Measurements from ENCODE around the gene CLCN7. TPM values are rescaled to one million over a fixed set of nuclear protein-coding genes. Genes with fewer than 3 reads are reported as not detected.

The CLCN7 gene
- total and polyA plus RNA-seq, 9 of the 15 experiments (the other 6 are each of a cell fraction or from before 2014, with no cell fraction given), result 0.06 to 126 (median 18.7) TPM

DNA sequence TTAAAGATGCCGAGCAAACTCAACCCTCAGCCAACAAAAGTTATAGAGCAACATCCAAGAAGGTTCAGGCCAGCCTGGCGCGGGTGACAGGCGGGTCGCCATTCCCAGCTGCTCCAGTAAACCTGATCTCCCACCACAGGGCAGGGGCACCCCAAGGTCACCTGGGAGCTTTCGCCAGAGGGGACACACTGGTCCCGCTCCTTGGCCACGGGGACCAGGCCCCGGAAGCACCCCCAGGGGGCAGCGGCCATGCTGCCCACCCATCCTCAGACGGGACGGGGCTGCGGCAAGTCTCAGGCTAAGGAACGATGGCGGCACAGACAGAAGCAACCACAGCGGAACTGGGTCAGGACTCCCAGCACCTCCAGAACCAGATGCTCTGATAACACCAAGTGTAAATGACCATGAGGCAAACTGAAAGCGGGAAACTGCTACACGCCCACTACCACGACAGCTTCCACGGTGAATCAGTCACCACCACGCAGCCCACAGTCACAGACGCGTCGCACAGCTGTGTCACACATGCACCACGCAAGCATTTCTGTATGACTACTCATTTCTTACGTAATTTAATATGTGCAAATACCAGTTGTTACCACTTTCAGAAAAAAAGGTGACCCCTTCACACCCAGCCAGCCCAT, 16.4 kb downstream of the CLCN7 start:
- no peaks in the 10 kb centered on the region for H3K27me3 ChIP-seq (ENCODE audit: control insufficient read depth in 2 of 2, insufficient read depth in 2 of 2, low read length in 2 of 2)
- peaks cover 0 to 10% of the 10 kb centered on the region in 2 experiments; a peak in 2 of 5 replicates for H3K4me1 ChIP-seq (replicated peaks in 1 of 2; ENCODE audit: control insufficient read depth in 2 of 2, insufficient read depth in 2 of 2, low read length in 2 of 2)
- DNase-seq (ENCODE audit: extremely low read depth in 1 of 4, low spot score in 3 of 4), result no peak
- H3K9me3 ChIP-seq (replicated peaks; ENCODE audit: control insufficient read depth, insufficient read depth, low read depth, low read length), result no peaks in the 10 kb centered on the region
- in situ Hi-C loops (cut with MboI), result no loop called here
- H3K4me2 ChIP-seq (ENCODE audit: insufficient read depth, low read length), result no peak overlapping the region
- FAIRE-seq, result no peak
- 0 out of 2 replicates have a peak, but pooled peaks cover 5% of the 10 kb centered on the region for H4K20me1 ChIP-seq (replicated peaks; ENCODE audit: control insufficient read depth, insufficient read depth, low read length)
- 94% methylated on average over 25 of the region's 26 CpGs for WGBS (ENCODE audit: insufficient coverage, low coverage, missing lambda C conversion rate)
- no peak overlapping the region for H2AFZ ChIP-seq (ENCODE audit: low read depth, low read length)
- BruUV-seq (replicated peaks), result no TSS peak
- no peak overlapping the region for H3K27ac ChIP-seq (ENCODE audit: extremely low read depth, low read depth, low read length)
- H3K79me2 ChIP-seq (ENCODE audit: control insufficient read depth, insufficient read depth, low read length), result no peaks in the 10 kb centered on the region
- H3K9ac ChIP-seq (ENCODE audit: insufficient read depth in 1 of 2, low read depth in 2 of 2, low read length in 2 of 2), result peak overlapping the region in 1 of 2 experiments; percentile 35; a peak in 1 of 4 replicates
- H3K4me3 ChIP-seq, result no peak overlapping the region
- ATAC-seq, result no peak
- peaks cover 72% of the 10 kb centered on the region; the same call in 2 of the 3 replicates for H3K36me3 ChIP-seq (ENCODE audit: control insufficient read depth, insufficient read depth, low read length)
- POLR2A ChIA-PET, result no interaction called here
- intact Hi-C loops (cut with micrococcal nuclease), result no loop called here
- CTCF ChIA-PET (ENCODE audit: low intra/inter-chr PET ratio), result no interaction called here
- H3K9me1 ChIP-seq (ENCODE audit: control insufficient read depth, insufficient read depth, low read length), result peaks cover 4% of the 10 kb centered on the region
- no peak for TF ChIP-seq E2F3 (CRISPR knock-in tag; IDR thresholded peaks at IDR 0.05)
- TF ChIP-seq STAT5B (CRISPR knock-in tag; IDR thresholded peaks at IDR 0.05), result no peak
- TF ChIP-seq KLF6 (CRISPR knock-in tag; IDR thresholded peaks at IDR 0.05; ENCODE audit: borderline replicate concordance), result no peak
- TF ChIP-seq, protein P1, sequence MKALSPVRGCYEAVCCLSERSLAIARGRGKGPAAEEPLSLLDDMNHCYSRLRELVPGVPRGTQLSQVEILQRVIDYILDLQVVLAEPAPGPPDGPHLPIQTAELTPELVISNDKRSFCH (CRISPR knock-in tag; IDR thresholded peaks at IDR 0.05), result no peak
- TF ChIP-seq, protein P1 (tag; IDR thresholded peaks at IDR 0.05), result no peak
- no peak for TF ChIP-seq ZC3H4 (CRISPR knock-in tag; IDR thresholded peaks at IDR 0.05; ENCODE audit: borderline replicate concordance)
- TF ChIP-seq, protein P2, sequence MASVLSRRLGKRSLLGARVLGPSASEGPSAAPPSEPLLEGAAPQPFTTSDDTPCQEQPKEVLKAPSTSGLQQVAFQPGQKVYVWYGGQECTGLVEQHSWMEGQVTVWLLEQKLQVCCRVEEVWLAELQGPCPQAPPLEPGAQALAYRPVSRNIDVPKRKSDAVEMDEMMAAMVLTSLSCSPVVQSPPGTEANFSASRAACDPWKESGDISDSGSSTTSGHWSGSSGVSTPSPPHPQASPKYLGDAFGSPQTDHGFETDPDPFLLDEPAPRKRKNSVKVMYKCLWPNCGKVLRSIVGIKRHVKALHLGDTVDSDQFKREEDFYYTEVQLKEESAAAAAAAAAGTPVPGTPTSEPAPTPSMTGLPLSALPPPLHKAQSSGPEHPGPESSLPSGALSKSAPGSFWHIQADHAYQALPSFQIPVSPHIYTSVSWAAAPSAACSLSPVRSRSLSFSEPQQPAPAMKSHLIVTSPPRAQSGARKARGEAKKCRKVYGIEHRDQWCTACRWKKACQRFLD (CRISPR knock-in tag; IDR thresholded peaks at IDR 0.05), result no peak
- no peak for TF ChIP-seq TAF9B (IDR thresholded peaks at IDR 0.05; ENCODE audit: partially characterized antibody)
- TF ChIP-seq JUN (IDR thresholded peaks at IDR 0.05; ENCODE audit: borderline replicate concordance, low read depth, low read length), result no peak
- no peak for TF ChIP-seq JUN (CRISPR knock-in tag; IDR thresholded peaks at IDR 0.05; ENCODE audit: borderline replicate concordance)
- no peak for TF ChIP-seq TAF15 (IDR thresholded peaks at IDR 0.05; ENCODE audit: low read depth, low read length)
- TF ChIP-seq SPI1 (IDR thresholded peaks at IDR 0.05; ENCODE audit: borderline replicate concordance, low read depth, low read length), result no peak
- TF ChIP-seq, protein P3, sequence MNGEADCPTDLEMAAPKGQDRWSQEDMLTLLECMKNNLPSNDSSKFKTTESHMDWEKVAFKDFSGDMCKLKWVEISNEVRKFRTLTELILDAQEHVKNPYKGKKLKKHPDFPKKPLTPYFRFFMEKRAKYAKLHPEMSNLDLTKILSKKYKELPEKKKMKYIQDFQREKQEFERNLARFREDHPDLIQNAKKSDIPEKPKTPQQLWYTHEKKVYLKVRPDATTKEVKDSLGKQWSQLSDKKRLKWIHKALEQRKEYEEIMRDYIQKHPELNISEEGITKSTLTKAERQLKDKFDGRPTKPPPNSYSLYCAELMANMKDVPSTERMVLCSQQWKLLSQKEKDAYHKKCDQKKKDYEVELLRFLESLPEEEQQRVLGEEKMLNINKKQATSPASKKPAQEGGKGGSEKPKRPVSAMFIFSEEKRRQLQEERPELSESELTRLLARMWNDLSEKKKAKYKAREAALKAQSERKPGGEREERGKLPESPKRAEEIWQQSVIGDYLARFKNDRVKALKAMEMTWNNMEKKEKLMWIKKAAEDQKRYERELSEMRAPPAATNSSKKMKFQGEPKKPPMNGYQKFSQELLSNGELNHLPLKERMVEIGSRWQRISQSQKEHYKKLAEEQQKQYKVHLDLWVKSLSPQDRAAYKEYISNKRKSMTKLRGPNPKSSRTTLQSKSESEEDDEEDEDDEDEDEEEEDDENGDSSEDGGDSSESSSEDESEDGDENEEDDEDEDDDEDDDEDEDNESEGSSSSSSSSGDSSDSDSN (IDR thresholded peaks at IDR 0.05; ENCODE audit: borderline replicate concordance in 1 of 2, low read depth in 2 of 2, low read length in 2 of 2), result no peak

Measured in K562 (cell line).